Measurements from ENCODE around the gene RAP1GAP. TPM values are rescaled to one million over a fixed set of nuclear protein-coding genes. Genes with fewer than 3 reads are reported as not detected.
A peak's percentile ranks its signal among the peaks of the same experiment; 100 is the strongest.

The RAP1GAP gene
- total RNA-seq, 1 donor from 2014 or later: 2.6 TPM

DNA sequence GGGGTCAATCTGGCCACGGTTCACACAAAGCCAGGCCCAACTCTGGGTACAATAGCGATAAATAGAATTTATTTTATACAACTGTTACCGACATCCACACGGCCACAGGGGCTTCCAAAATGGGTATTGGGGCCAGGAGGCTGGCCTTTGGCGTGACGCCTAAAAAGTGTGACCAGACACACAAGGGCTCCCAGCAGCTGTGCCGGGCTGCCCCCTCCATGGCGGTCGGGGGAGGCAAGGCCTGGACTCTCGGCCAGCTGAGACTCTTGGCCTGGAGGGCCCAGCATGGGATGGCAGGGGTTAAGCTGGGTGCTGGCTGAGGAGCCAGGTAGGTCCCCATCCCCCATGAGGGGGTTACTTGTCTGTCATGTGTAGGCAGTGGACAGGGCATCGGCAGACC is 73.0 kb downstream of the RAP1GAP start:
- DNase-seq (ENCODE audit: low spot score): no peak
- no peak overlapping the region for H3K4me3 Mint-ChIP-seq
- no peaks in the 10 kb centered on the region for H3K9me3 ChIP-seq (ENCODE audit: low read depth)
- no peak overlapping the region for H2AFZ ChIP-seq (replicated peaks)
- H3K27me3 ChIP-seq: no peaks in the 10 kb centered on the region
- H3K9ac ChIP-seq: no peak overlapping the region
- no peak overlapping the region for H3K27ac ChIP-seq
- TF ChIP-seq, protein P1, sequence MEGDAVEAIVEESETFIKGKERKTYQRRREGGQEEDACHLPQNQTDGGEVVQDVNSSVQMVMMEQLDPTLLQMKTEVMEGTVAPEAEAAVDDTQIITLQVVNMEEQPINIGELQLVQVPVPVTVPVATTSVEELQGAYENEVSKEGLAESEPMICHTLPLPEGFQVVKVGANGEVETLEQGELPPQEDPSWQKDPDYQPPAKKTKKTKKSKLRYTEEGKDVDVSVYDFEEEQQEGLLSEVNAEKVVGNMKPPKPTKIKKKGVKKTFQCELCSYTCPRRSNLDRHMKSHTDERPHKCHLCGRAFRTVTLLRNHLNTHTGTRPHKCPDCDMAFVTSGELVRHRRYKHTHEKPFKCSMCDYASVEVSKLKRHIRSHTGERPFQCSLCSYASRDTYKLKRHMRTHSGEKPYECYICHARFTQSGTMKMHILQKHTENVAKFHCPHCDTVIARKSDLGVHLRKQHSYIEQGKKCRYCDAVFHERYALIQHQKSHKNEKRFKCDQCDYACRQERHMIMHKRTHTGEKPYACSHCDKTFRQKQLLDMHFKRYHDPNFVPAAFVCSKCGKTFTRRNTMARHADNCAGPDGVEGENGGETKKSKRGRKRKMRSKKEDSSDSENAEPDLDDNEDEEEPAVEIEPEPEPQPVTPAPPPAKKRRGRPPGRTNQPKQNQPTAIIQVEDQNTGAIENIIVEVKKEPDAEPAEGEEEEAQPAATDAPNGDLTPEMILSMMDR (IDR thresholded peaks at IDR 0.05): no peak
- TF ChIP-seq EZH2phosphoT487 (IDR thresholded peaks at IDR 0.05): no peak
- peaks cover 12% of the 10 kb centered on the region for H4K20me1 ChIP-seq (ENCODE audit: low read depth)
- H3K4me3 ChIP-seq: no peak overlapping the region
- peaks cover 15% of the 10 kb centered on the region for H3K4me1 ChIP-seq
- H3K36me3 Mint-ChIP-seq: no peaks in the 10 kb centered on the region
- no peaks in the 10 kb centered on the region for H3K9me3 Mint-ChIP-seq
- no peaks in the 10 kb centered on the region for H3K79me2 ChIP-seq (ENCODE audit: low read depth)
- no peak overlapping the region for H3K4me2 ChIP-seq
- H3K27ac Mint-ChIP-seq: no peak overlapping the region
- H3F3A ChIP-seq (ENCODE audit: low read depth): no peaks in the 10 kb centered on the region
- peaks cover 19% of the 10 kb centered on the region for H3K4me1 Mint-ChIP-seq
- H3K36me3 ChIP-seq: no peaks in the 10 kb centered on the region
- H3K27me3 Mint-ChIP-seq (ENCODE audit: insufficient read depth, low read depth): peaks cover 6% of the 10 kb centered on the region

DNA sequence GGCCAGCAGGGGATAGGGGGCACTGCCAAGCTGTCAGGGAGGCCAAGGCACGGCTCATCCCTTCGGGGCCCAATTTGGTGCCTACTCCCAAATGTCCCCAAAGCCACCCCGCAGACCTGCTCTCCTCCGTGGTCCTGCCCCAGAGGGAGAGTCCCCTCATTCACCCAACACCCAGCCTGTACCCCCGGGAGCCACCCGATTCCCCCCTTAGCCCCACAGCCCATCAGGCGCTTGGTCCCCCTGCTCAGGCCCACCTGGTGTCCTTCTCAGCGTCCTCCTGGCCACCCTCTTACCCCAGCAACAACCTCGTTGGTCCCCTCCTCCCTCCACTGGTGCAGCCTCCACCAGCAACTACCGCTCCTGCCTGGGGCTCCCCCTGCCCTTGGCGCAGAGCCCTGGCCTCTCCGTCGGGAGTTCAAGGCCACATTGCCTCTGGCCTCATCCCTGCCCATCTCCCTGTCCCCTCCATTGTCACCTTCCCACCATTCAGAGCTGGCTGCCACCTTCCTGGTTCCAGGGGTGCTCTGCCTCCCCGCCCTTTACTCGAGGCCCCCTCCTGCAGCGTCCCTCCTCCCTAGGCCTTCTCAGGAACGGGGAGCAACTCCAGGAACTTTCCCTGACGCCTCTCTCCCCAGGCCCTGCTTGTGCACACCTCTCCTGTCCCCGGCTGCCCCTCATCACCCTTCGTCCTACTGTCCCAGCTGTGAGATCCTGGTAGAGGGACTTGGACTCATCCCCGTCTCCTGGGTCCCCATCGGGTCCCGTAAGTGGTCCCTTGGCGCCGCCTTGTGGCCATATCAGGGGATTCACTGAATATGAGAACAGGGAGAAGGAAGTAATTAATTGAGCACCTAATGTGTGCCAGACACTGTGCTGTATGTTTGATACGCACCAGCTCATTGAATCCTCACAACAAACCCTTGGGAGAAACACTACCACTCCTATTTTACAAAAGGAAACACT is 73.9 kb downstream of the RAP1GAP start:
- no peak overlapping the region for H2AFZ ChIP-seq (replicated peaks)
- H3K4me3 ChIP-seq: no peak overlapping the region
- no peaks in the 10 kb centered on the region for H3K79me2 ChIP-seq (ENCODE audit: low read depth)
- H3K9me3 ChIP-seq (ENCODE audit: low read depth): no peaks in the 10 kb centered on the region
- DNase-seq (ENCODE audit: low spot score): peak; percentile 80
- H3K27ac ChIP-seq: no peak overlapping the region
- H3K27me3 ChIP-seq: no peaks in the 10 kb centered on the region
- TF ChIP-seq EZH2phosphoT487 (IDR thresholded peaks at IDR 0.05): no peak
- TF ChIP-seq, protein P1 (IDR thresholded peaks at IDR 0.05): peak; percentile 77
- Mint-ChIP-seq H3K36me3 (no peaks in the 10 kb centered on the region), H3K4me1 (peaks cover 21% of the 10 kb centered on the region), H3K9me3 (no peaks in the 10 kb centered on the region), H3K27ac (no peak overlapping the region), H3K27me3 (ENCODE audit: insufficient read depth, low read depth) (peaks cover 6% of the 10 kb centered on the region), H3K4me3 (no peak overlapping the region)
- no peak overlapping the region for H3K9ac ChIP-seq
- H3K36me3 ChIP-seq: no peaks in the 10 kb centered on the region
- H4K20me1 ChIP-seq (ENCODE audit: low read depth): peaks cover 12% of the 10 kb centered on the region
- H3K4me2 ChIP-seq: no peak overlapping the region
- H3F3A ChIP-seq (ENCODE audit: low read depth): no peaks in the 10 kb centered on the region
- peaks cover 22% of the 10 kb centered on the region for H3K4me1 ChIP-seq

DNA sequence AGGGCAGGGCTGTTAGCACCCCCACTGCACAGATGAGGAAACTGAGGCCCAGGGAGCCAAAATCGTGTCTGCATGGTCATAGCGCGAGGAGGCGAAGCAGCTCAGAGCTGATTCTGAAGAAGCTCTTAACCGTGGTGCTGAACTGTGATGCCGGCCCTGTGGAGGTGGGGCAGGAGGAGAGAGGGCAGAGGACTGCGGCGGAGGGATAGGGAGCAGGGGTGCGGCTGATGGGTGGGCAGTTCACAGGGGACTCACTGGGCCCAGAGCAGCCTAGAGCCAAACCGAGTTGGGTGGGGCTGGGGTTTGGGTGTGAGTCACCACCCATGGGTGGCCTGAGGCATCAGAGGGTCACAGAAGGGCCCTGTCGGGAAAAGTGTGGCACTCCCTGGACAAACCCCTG is 74.7 kb downstream of the RAP1GAP start:
- Mint-ChIP-seq H3K9me3 (no peaks in the 10 kb centered on the region), H3K27me3 (ENCODE audit: insufficient read depth, low read depth) (peaks cover 6% of the 10 kb centered on the region), H3K36me3 (no peaks in the 10 kb centered on the region), H3K4me1 (peaks cover 15% of the 10 kb centered on the region), H3K4me3 (no peak overlapping the region), H3K27ac (no peak overlapping the region)
- no peak for DNase-seq (ENCODE audit: low spot score)
- Histone ChIP-seq H3K36me3 (no peaks in the 10 kb centered on the region), H3K4me2 (no peak overlapping the region), H3K4me3 (no peak overlapping the region), H2AFZ (replicated peaks) (no peak overlapping the region), H3K4me1 (peaks cover 22% of the 10 kb centered on the region), H3K79me2 (ENCODE audit: low read depth) (no peaks in the 10 kb centered on the region), H3K27ac (no peak overlapping the region), H3K9ac (no peak overlapping the region), H3K9me3 (ENCODE audit: low read depth) (no peaks in the 10 kb centered on the region), H3K27me3 (peaks cover 1% of the 10 kb centered on the region), H4K20me1 (ENCODE audit: low read depth) (peaks cover 12% of the 10 kb centered on the region), H3F3A (ENCODE audit: low read depth) (no peaks in the 10 kb centered on the region)
- no peak for TF ChIP-seq EZH2 (IDR thresholded peaks at IDR 0.05)
- TF ChIP-seq, protein P1 (IDR thresholded peaks at IDR 0.05): no peak
- no peak for TF ChIP-seq EZH2phosphoT487 (IDR thresholded peaks at IDR 0.05)
